Natural killer cell (primary cell): ENCODE measurements around the gene ELAC2. TPM values are rescaled to one million over a fixed set of nuclear protein-coding genes. Genes with fewer than 3 reads are reported as not detected.
"Not testable (repeated sequence)": the region's sequence is repeated elsewhere in the genome, so short reads cannot be mapped to it uniquely, and the experiment has no call there.

ENCODE experiments used
- ATAC-seq, 3 donors: fragments of 150-1000 bp in 2 of 3; fragments of 200-7000 bp in 1 of 3; cut with Tn5 transposase; 1 replicate in 1 of 3; 2 replicates in 2 of 3; pipeline ENCODE4 v1.10.0; 2021; ENCODE audit warnings: mild to moderate bottlenecking in 2 of 3, moderate library complexity in 2 of 3
- DNase-seq, 2 donors: peaks; one replicate each; pipeline versions ENCODE4 v3.0.0 to v3.0.0-alpha.2; 2013 to 2021; ENCODE audit warnings: mixed read lengths in 1 of 2
- H3K27ac ChIP-seq: one replicate; pipeline ENCODE4 v1.5.1; 2013; ENCODE audit warnings: mild to moderate bottlenecking, low read length
- H3K27me3 ChIP-seq: one replicate; pipeline ENCODE4 v1.6.1; 2013; ENCODE audit warnings: low read length; ENCODE audit not compliant: control insufficient read depth, insufficient read depth
- H3K36me3 ChIP-seq: one replicate; pipeline ENCODE4 v1.6.1; 2013; ENCODE audit warnings: low read length; ENCODE audit not compliant: control insufficient read depth, insufficient read depth
- H3K4me1 ChIP-seq: one replicate; pipeline ENCODE4 v1.6.1; 2013; ENCODE audit warnings: low read length; ENCODE audit not compliant: control insufficient read depth, insufficient read depth
- H3K4me3 ChIP-seq: one replicate; pipeline ENCODE4 v1.5.1; 2013; ENCODE audit warnings: low read length
- H3K9me3 ChIP-seq: one replicate; pipeline ENCODE4 v1.6.1; 2013; ENCODE audit warnings: low read length; ENCODE audit not compliant: control insufficient read depth, insufficient read depth
- H3K27ac Mint-ChIP-seq, 2 donors: one replicate each; pipeline ENCODE4 v1.8.0; 2022; ENCODE audit warnings: mild to moderate bottlenecking in 2 of 2, mixed read lengths in 2 of 2, moderate library complexity in 1 of 2
- H3K27me3 Mint-ChIP-seq, 2 donors: one replicate each; pipeline ENCODE4 v1.8.0; 2022; ENCODE audit warnings: low read depth in 2 of 2, mixed read lengths in 2 of 2
- H3K36me3 Mint-ChIP-seq: one replicate; pipeline ENCODE4 v1.8.0; 2022; ENCODE audit warnings: mixed read lengths
- H3K4me1 Mint-ChIP-seq, 2 donors: one replicate each; pipeline ENCODE4 v1.8.0; 2022; ENCODE audit warnings: mixed read lengths in 2 of 2
- H3K4me3 Mint-ChIP-seq: one replicate; pipeline ENCODE4 v1.8.0; 2022; ENCODE audit warnings: mild to moderate bottlenecking, moderate library complexity, mixed read lengths
- H3K9me3 Mint-ChIP-seq, 2 donors: one replicate each; pipeline ENCODE4 v1.8.0; 2022; ENCODE audit warnings: mixed read lengths in 2 of 2
- CTCF ChIP-seq: fragments of 200-600 bp; IDR thresholded peaks from one replicate; pipeline ENCODE4 v1.8.0; 2022; ENCODE audit warnings: antibody characterized with exemption
- WGBS: methylation state at CpG from one replicate; pipeline ENCODE4 v1.1.7; 2013; ENCODE audit warnings: missing lambda C conversion rate; ENCODE audit not compliant: insufficient coverage; 5-methylcytosine and 5-hydroxymethylcytosine counted together
- intact Hi-C: fragments of 100-400 bp; cut with micrococcal nuclease; formaldehyde crosslinking; loops from one replicate; pipeline ENCODE4 v1.14.2; 2022
- total RNA-seq, 4 donors: library from RNA; stranded (reverse); fragments of 120-200 nt in 1 of 4; gene quantifications; one replicate each; pipeline versions ENCODE4 v1.2.3 to v1.2.4, GENCODE V29; 2013 to 2022

Gene ELAC2
- total RNA-seq, 3 donors from 2014 or later (not counting 1 experiment from before 2014, with no cell fraction given) = 65.5 to 84.2 (median 83.4) TPM

DNA sequence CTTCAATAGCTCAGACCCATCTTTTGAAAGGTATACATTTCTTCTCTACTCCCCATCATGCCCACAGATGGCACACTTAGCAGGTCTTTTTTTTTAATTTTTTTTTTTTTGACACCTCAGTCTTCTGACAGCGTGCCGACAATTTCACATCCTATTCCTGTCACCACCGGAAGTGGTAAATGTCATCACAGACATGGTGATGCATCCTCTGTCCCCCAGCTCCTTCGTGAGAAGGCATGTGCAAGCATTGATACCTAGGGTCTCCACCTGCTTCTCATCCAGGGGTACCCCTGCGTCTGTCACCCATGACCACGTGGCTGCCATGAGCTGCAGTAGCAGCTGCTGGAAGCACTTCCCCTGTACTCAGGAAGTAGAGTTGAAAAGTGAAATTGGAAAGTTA, 35.6 kb downstream of the ELAC2 start:
- ATAC-seq = peak; percentile 83 to 90 (median 90)
- Mint-ChIP-seq H3K4me3 (peak overlapping the region; percentile 74), H3K27ac (peak overlapping the region; percentile 84 to 86), H3K36me3 (no peaks in the 10 kb centered on the region), H3K4me1 (peaks cover 9% of the 10 kb centered on the region in 2 donors), H3K9me3 (no peaks in the 10 kb centered on the region), H3K27me3 (peaks cover 6% of the 10 kb centered on the region in 2 donors)
- DNase-seq = peak; percentile 47 to 72
- Histone ChIP-seq H3K9me3 (no peaks in the 10 kb centered on the region), H3K27ac (no peak overlapping the region), H3K4me3 (no peak overlapping the region), H3K36me3 (no peaks in the 10 kb centered on the region), H3K4me1 (peaks cover 14% of the 10 kb centered on the region), H3K27me3 (no peaks in the 10 kb centered on the region)
- intact Hi-C loops = loop anchor here (1.0 kb wide), 1 partner anchor 35 kb away; no protein-coding TSS in a partner anchor
- TF ChIP-seq CTCF = no peak
- WGBS = 37% methylated on average over 6 of the region's 6 CpGs

- WGBS = 93% methylated on average over 12 of the region's 12 CpGs
- intact Hi-C loops = no loop called here
Observed at GRCh38 chr17:12979826-12980500, 37.9 kb downstream of the ELAC2 start.

GRCh38 chr17:12979246-12979645, 38.6 kb downstream of the ELAC2 start:
- ATAC-seq (no peak), DNase-seq (no peak)
- Mint-ChIP-seq H3K4me3 (no peak overlapping the region), H3K27me3 (peaks cover 11 to 17% of the 10 kb centered on the region in 2 donors), H3K27ac (no peak overlapping the region), H3K9me3 (no peaks in the 10 kb centered on the region), H3K4me1 (peaks cover 9% of the 10 kb centered on the region in 2 donors), H3K36me3 (no peaks in the 10 kb centered on the region)
- no peaks in the 10 kb centered on the region for H3K36me3 ChIP-seq
- no peak overlapping the region for H3K4me3 ChIP-seq
- no peak overlapping the region for H3K27ac ChIP-seq
- no peaks in the 10 kb centered on the region for H3K27me3 ChIP-seq
- intact Hi-C loops = no loop called here
- TF ChIP-seq CTCF = no peak
- 91% methylated on average over 5 of the region's 5 CpGs for WGBS
- no peaks in the 10 kb centered on the region for H3K9me3 ChIP-seq
- peaks cover 14% of the 10 kb centered on the region for H3K4me1 ChIP-seq

More at GRCh38 chr17:12979826-12980500, 37.9 kb downstream of the ELAC2 start:
- Mint-ChIP-seq H3K9me3 (no peaks in the 10 kb centered on the region), H3K4me3 (no peak overlapping the region), H3K4me1 (peaks cover 9% of the 10 kb centered on the region in 2 donors), H3K36me3 (no peaks in the 10 kb centered on the region), H3K27ac (no peak overlapping the region), H3K27me3 (peaks cover 6 to 13% of the 10 kb centered on the region in 2 donors)
- Histone ChIP-seq H3K9me3 (no peaks in the 10 kb centered on the region), H3K4me3 (no peak overlapping the region), H3K4me1 (peaks cover 14% of the 10 kb centered on the region), H3K27ac (no peak overlapping the region), H3K36me3 (no peaks in the 10 kb centered on the region), H3K27me3 (no peaks in the 10 kb centered on the region)
- TF ChIP-seq CTCF = no peak
- ATAC-seq (no peak), DNase-seq (no peak)

GRCh38 chr17:12978787-12979186, 39.0 kb downstream of the ELAC2 start:
- H3K27me3 ChIP-seq, ATAC-seq, H3K36me3 ChIP-seq, H3K27ac Mint-ChIP-seq, H3K4me3 Mint-ChIP-seq, H3K27ac ChIP-seq, H3K4me1 Mint-ChIP-seq, H3K9me3 Mint-ChIP-seq, H3K36me3 Mint-ChIP-seq, intact Hi-C loops, DNase-seq, H3K4me3 ChIP-seq, H3K9me3 ChIP-seq: not testable (repeated sequence)
- peaks cover 13 to 19% of the 10 kb centered on the region in 2 donors for H3K27me3 Mint-ChIP-seq
- peaks cover 16% of the 10 kb centered on the region for H3K4me1 ChIP-seq
- WGBS = 90% methylated on average over 6 of the region's 6 CpGs
